ENCODE data around the gene LMO7. TPM values are rescaled to one million over a fixed set of nuclear protein-coding genes. Genes with fewer than 3 reads are reported as not detected.

The LMO7 gene
- total RNA-seq, 2 experiments from 2014 or later, result 21.4 to 25.4 TPM

GRCh38 chr13:75745387-75745786 is 109.3 kb downstream of the LMO7 start:
- POLR2A ChIA-PET, result no interaction called here
- no peaks in the 10 kb centered on the region for H3K36me3 ChIP-seq (ENCODE audit: insufficient read depth, low read length)
- intact Hi-C loops (cut with micrococcal nuclease; ENCODE audit: unreplicated experiment), result no loop called here
- H3K4me2 ChIP-seq (ENCODE audit: low read length), result no peak overlapping the region
- no peak for DNase-seq (ENCODE audit: low spot score)
- no peak overlapping the region for H2AFZ ChIP-seq (ENCODE audit: low read length)
- CTCF ChIA-PET (ENCODE audit: unreplicated experiment), result no interaction called here
- no peaks in the 10 kb centered on the region for H4K20me1 ChIP-seq (ENCODE audit: insufficient read depth, low read length)
- TF ChIP-seq EZH2phosphoT487 (IDR thresholded peaks at IDR 0.05; ENCODE audit: borderline replicate concordance, low read depth, low read length) (no peak), CTCF (conservative IDR thresholded peaks at IDR 0.05; ENCODE audit: low read length) (no peak)
- H3K9me2 ChIP-seq (ENCODE audit: insufficient read depth, low read length), result no peaks in the 10 kb centered on the region
- no peaks in the 10 kb centered on the region for H3K79me2 ChIP-seq (ENCODE audit: insufficient read depth, low read depth, low read length)
- no peak overlapping the region for H3K27ac ChIP-seq (ENCODE audit: low read depth, low read length, poor library complexity, severe bottlenecking)
- H3K4me3 ChIP-seq (ENCODE audit: low read depth, low read length, poor library complexity, severe bottlenecking), result no peak overlapping the region
- H3K4me1 ChIP-seq (ENCODE audit: insufficient read depth, low read length, poor library complexity, severe bottlenecking), result no peaks in the 10 kb centered on the region
- H3K9me3 ChIP-seq (ENCODE audit: low read length), result no peaks in the 10 kb centered on the region
- no TSS peak for BruUV-seq (replicated peaks)

GRCh38 chr13:75748874-75749273 is 112.7 kb downstream of the LMO7 start:
- intact Hi-C loops (cut with micrococcal nuclease; ENCODE audit: unreplicated experiment), result no loop called here
- H3K4me1 ChIP-seq (ENCODE audit: insufficient read depth, low read length, poor library complexity, severe bottlenecking), result no peaks in the 10 kb centered on the region
- H3K4me3 ChIP-seq (ENCODE audit: low read depth, low read length, poor library complexity, severe bottlenecking), result no peak overlapping the region
- 0 out of 2 replicates have a peak, but pooled peaks cover 4% of the 10 kb centered on the region for H3K9me3 ChIP-seq (ENCODE audit: low read length)
- no peak for DNase-seq (ENCODE audit: low spot score)
- H2AFZ ChIP-seq (ENCODE audit: low read length), result no peak overlapping the region
- ChIA-PET POLR2A (no interaction called here), CTCF (ENCODE audit: unreplicated experiment) (no interaction called here)
- no peaks in the 10 kb centered on the region for H4K20me1 ChIP-seq (ENCODE audit: insufficient read depth, low read length)
- no peaks in the 10 kb centered on the region for H3K36me3 ChIP-seq (ENCODE audit: insufficient read depth, low read length)
- no peaks in the 10 kb centered on the region for H3K9me2 ChIP-seq (ENCODE audit: insufficient read depth, low read length)
- H3K27ac ChIP-seq (ENCODE audit: low read depth, low read length, poor library complexity, severe bottlenecking), result no peak overlapping the region
- no peaks in the 10 kb centered on the region for H3K79me2 ChIP-seq (ENCODE audit: insufficient read depth, low read depth, low read length)
- no TSS peak for BruUV-seq (replicated peaks)
- H3K4me2 ChIP-seq (ENCODE audit: low read length), result no peak overlapping the region
- no peak for TF ChIP-seq EZH2phosphoT487 (IDR thresholded peaks at IDR 0.05; ENCODE audit: borderline replicate concordance, low read depth, low read length)
- no peak for TF ChIP-seq CTCF (conservative IDR thresholded peaks at IDR 0.05; ENCODE audit: low read length)

- Histone ChIP-seq H3K79me2 (ENCODE audit: insufficient read depth, low read depth, low read length) (no peaks in the 10 kb centered on the region), H4K20me1 (ENCODE audit: insufficient read depth, low read length) (no peaks in the 10 kb centered on the region), H2AFZ (ENCODE audit: low read length) (no peak overlapping the region), H3K9me3 (ENCODE audit: low read length) (0 out of 2 replicates have a peak, but pooled peaks cover 9% of the 10 kb centered on the region), H3K4me3 (ENCODE audit: low read depth, low read length, poor library complexity, severe bottlenecking) (no peak overlapping the region), H3K36me3 (ENCODE audit: insufficient read depth, low read length) (no peaks in the 10 kb centered on the region), H3K4me1 (ENCODE audit: insufficient read depth, low read length, poor library complexity, severe bottlenecking) (no peaks in the 10 kb centered on the region), H3K9me2 (ENCODE audit: insufficient read depth, low read length) (no peaks in the 10 kb centered on the region), H3K4me2 (ENCODE audit: low read length) (no peak overlapping the region), H3K27ac (ENCODE audit: low read depth, low read length, poor library complexity, severe bottlenecking) (no peak overlapping the region)
- POLR2A ChIA-PET, result interaction anchor here (0.5 kb wide), 1 partner anchor 220 kb away, joined by 3 read pairs; no protein-coding TSS in a partner anchor
- intact Hi-C loops (cut with micrococcal nuclease; ENCODE audit: unreplicated experiment), result no loop called here
- TF ChIP-seq EZH2phosphoT487 (IDR thresholded peaks at IDR 0.05; ENCODE audit: borderline replicate concordance, low read depth, low read length) (no peak), CTCF (conservative IDR thresholded peaks at IDR 0.05; ENCODE audit: low read length) (no peak)
- CTCF ChIA-PET (ENCODE audit: unreplicated experiment), result no interaction called here
- DNase-seq (ENCODE audit: low spot score), result no peak
- no TSS peak for BruUV-seq (replicated peaks)
Measured at GRCh38 chr13:75749407-75749806, 113.3 kb downstream of the LMO7 start.

All from OCI-LY7 (cell line).